HG03558 (cell line): ENCODE results near the gene IL27RA.

ENCODE experiments used
- ATAC-seq: cut with Tn5 transposase; IDR thresholded peaks from one replicate; pipeline ENCODE4 v1.9.1; 2021; ENCODE audit warnings: moderate number of reproducible peaks; ENCODE audit not compliant: unreplicated experiment; ENCODE audit errors: extremely low read depth

The IL27RA gene

GRCh38 chr19:14081797-14082674 is 50.5 kb downstream of the IL27RA start:
- no peak for ATAC-seq

- ATAC-seq, result no peak
Measured at GRCh38 chr19:14082675-14082960, 51.1 kb downstream of the IL27RA start.

DNA sequence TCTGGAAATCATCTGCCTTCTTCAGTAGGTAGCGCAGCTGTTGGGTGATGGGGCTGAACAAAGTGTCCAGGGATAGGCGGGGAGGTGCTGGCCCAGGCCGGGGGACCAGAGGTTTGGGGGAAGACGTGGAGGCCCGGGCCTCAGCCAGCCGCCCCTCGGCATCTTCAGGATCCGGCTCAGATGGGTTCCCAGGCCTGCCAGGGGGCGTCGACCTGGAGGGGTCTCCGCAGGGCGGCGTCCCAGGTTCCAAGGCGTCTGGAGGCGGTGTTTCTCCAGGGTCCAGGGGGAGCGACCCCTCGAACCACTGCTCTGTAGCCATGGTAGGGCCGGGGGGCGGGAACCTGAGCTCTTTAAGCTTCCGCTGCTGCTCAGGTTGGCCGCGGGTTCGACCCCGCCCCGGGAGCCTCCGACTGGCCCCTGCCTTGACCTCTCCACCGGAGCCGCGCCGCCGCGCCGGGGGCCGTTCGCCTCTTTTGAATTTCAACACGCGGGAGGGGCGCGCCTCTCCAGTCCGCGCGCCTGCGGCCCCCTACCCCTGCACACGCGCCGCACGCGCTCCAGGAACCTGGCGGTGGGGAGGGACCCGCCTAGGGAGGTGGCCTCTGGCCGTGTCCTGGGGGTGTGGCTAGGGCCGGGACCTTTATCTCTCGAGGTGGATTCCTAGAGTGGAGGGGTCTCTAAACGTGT is 53.9 kb downstream of the IL27RA start, which contains the start of gene C19orf67:
Gene C19orf67 (minus strand): TSS at position 475 of the 687 bp plus-strand sequence. CDS start 156 bp downstream, at position 319.
- ATAC-seq, result no peak

DNA sequence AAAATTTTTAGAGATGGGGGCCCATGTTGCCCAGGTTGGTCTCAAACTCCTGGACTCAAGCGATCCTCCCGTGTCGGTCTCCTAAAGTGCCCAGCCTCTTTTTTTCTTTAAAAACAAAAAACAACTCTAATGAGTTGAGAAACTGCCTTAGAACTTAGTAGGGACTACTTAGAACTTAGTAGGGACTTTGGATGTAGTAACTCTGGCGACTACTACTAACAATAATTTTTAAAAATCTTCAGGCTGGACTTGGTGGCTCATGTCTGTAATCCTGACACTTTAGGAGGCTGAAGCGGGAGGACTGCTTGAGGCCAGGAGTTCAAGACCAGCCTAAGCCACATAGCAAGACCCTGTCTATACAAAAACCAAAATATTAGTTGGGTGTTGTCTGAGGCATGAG is 54.5 kb downstream of the IL27RA start:
- no peak for ATAC-seq

GRCh38 chr19:14088634-14089411 is 57.3 kb downstream of the IL27RA start:
- ATAC-seq, result no peak

GRCh38 chr19:14089412-14089661 is 57.8 kb downstream of the IL27RA start:
- ATAC-seq, result no peak

GRCh38 chr19:14089662-14090508 is 58.3 kb downstream of the IL27RA start:
- ATAC-seq, result no peak

- no peak for ATAC-seq
Measured at GRCh38 chr19:14090509-14091080, 59.0 kb downstream of the IL27RA start, which contains the start of gene SAMD1. Gene SAMD1 (minus strand): TSS chr19:14090751.

DNA sequence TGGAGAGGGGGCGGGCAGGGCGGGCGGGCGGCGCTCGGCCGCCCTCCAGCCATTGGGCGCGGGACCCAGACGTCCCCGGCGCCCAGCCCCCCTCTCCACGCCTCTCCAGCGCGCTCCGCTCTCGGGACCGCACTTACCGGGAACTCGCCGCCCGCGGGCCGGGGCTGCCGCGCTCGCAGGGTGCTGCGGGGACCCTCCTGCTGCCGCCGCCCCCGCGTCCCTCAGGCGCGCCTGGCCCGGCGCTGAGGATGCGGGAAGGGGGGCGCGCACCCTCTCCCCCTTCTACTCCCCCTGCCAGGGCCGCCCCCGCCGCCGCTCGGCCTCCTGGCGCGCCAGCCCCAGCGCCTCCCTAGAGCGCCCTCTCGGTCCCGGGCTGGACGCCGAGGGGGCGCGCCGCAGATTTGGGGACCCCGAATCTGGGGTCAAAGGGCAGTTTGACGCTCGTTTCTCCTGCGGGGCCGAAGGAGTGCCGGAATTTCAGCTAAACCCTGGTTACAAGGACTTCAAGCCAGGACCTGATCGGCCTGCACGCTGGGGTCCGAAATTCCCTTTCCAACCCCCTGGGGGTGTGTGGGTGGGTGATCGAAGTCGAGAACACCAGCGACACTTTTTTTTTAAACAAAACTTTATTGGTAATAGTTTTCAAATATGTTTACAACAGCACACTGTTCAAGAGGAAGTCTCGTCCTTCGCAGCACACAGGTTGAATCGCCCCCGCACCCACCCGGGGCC is 59.7 kb downstream of the IL27RA start:
- no peak for ATAC-seq

DNA sequence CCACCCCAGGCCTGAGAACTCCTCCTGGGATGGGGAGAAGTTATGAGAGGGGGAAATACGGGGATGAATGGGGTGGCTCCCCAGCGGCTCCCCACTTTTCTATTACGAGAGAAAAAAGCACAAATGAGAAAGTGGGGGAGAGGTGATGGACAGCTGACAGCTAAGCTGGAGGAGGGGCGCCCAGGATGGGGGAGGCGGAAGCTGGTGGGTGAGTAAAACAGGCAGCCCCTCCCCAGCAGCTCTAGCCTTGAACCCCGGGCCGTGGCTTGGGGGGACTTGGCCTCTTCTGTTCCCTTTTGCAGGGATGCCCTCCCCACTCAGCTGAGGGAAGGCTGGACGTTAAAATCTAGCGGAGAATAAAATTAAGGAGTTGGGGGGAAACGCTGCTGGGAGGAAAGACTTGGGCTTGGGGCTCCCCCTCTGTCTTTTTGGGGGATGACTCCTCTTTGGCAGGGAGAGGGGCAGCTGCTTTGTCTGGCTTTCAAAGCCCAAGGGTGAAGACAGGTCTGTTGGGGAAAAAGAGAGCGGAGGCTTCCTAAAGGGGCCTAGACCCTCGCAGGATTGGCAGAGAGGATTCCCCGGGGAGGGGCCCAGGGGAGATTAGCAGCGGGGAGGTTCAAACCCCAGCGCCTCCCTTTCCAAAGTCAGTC is 60.4 kb downstream of the IL27RA start:
- no peak for ATAC-seq

DNA sequence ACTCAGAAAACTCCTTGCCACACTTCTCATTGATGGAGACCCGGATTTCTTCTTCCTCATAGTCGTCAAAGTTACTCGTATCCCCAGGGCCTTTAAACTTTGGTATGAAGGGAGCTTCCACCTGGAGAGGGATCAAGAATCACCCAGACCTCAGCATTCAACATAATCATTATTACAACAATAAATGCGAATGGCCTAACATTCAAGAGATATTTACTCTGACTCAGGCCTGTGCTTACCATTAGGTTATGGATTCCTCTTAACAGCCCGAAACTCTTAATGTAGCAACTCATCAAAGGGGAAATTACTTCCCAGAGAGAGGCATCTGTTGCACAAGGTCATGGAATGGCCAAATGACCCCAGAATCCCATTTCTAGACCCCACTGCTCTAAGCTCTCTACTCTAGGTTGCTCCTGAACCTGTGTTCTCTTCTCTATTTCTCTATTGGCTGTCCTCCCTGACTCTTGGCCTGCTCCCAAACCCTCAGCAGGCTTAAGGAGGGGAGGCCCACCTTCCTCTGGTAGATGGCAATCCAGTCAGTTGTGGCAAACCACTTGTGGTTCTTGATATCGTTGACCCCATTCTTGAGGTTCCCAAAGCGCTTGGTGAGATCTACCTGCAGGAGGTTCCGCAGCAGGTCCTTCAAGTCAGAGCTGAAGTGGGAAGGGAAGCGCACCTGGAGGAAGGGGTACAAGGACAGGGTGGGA is 61.7 kb downstream of the IL27RA start:
- no peak for ATAC-seq

GRCh38 chr19:14094854-14095253 is 63.3 kb downstream of the IL27RA start:
- no peak for ATAC-seq

GRCh38 chr19:14096272-14096992 is 64.9 kb downstream of the IL27RA start:
- ATAC-seq, result no peak

GRCh38 chr19:14097532-14098151 is 66.1 kb downstream of the IL27RA start:
- ATAC-seq, result no peak

DNA sequence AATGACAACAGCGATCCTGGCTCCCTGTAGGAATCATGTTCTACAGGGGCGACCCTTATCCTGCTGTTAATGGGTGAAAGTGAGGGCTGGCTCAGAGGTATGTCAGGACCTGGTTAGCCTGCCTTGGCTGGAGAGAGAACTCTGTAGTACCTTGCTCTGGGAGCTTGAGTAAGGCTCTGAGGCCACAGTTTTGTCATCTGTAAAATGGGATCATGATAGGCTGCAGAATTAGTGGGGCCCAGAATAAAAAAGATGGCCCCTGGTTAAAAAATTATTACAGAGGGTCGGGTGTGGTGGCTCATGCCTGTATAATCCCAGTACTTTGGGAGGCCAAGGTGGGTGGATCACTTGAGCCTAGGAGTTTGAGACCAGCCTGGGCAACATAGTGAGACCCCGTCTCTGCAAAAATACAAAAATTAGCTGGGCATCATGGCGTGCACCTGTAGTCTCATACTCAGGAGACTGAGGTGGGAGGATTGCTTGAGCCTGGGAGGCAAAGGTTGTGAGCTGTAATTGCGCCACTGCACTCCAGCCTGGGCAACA is 69.5 kb downstream of the IL27RA start:
- no peak for ATAC-seq

DNA sequence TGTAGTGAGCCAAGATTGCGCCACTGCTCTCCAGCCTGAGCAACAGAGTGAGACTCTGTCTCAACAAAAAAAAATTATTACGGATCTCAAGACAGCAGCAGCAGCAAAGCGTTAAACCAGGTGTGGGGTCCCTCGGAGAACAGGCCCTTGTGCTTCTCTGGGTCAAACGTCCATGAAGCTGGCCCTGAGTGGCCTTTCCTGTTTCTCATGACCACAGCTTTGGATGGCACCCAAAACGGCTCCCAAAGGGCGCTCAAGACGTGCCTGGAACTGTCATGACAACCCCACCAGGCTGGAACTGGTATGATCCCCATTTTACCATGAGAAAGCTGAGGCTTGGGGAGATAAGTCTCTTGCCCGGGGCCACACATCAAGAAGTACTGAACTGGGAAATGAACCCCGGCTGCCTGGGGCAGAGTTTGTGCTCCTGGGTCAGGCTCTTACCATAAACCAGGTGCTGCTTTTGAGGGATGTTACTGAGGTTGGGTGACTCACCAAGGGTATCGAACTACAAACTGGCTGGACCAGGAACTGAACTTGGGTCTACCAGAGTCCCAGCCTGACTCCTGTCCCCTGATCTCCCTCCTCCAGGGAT is 70.6 kb downstream of the IL27RA start:
- ATAC-seq, result no peak
